Endothelial cell of umbilical vein (primary cell): Measurements from ENCODE around the gene SMIM24. TPM values are rescaled to one million over a fixed set of nuclear protein-coding genes. Genes with fewer than 3 reads are reported as not detected.

Experiments used
- BruUV-seq: library from RNA; stranded (reverse); fragments of 400-500 nt; replicated peaks from 2 replicates; lab custom pipeline; 2021; lab: Mats Ljungman, UMichigan
- CTCF ChIA-PET: fragments of 300-600, 350-600 bp; sonication (Branson Sonifier 250); formaldehyde crosslinking; loops from one replicate; lab custom pipeline; 2021; ENCODE audit warnings: antibody characterized with exemption, inconsistent platforms; lab: Charles Lee
- POLR2A ChIA-PET: fragments of 300-600, 350-600 bp; sonication (Branson Sonifier 250); formaldehyde crosslinking; loops from one replicate; lab custom pipeline; 2021; ENCODE audit warnings: antibody characterized with exemption, inconsistent platforms; lab: Charles Lee
- DNase-seq: peaks from one replicate; pipeline ENCODE4 v3.0.0-alpha.2; 2011; ENCODE audit warnings: low read depth, low spot score
- FAIRE-seq: peaks from 2 replicates; lab custom pipeline; 2011; peaks lifted over from hg19 to GRCh38; lab: Jason Lieb, UNC
- H2AFZ ChIP-seq: 2 replicates; pipeline ENCODE4 v1.6.0; 2012; ENCODE audit warnings: low read depth, low read length, control low read depth, inconsistent platforms
- H3K27ac ChIP-seq: 2 replicates; pipeline ENCODE4 v1.5.1; 2011; ENCODE audit warnings: low read depth, mild to moderate bottlenecking, control low read depth, low read length, moderate library complexity; ENCODE audit not compliant: insufficient read depth
- H3K27me3 ChIP-seq, 2 experiments: 2 replicates each; pipeline versions ENCODE4 v1.6.0 to v1.6.1; 2011; ENCODE audit warnings: low read length in 2 of 2, mixed read lengths in 1 of 2; ENCODE audit not compliant: control insufficient read depth in 2 of 2, insufficient read depth in 2 of 2
- H3K36me3 ChIP-seq, 2 experiments: 2 replicates in 1 of 2; 3 replicates in 1 of 2; pipeline ENCODE4 v1.5.1; 2011; ENCODE audit warnings: low read length in 2 of 2, mild to moderate bottlenecking in 1 of 2, moderate library complexity in 1 of 2; ENCODE audit not compliant: control insufficient read depth in 2 of 2, insufficient read depth in 2 of 2; ENCODE audit errors: extremely low read depth in 1 of 2
- H3K4me1 ChIP-seq: 3 replicates; pipeline ENCODE4 v1.5.1; 2011; ENCODE audit warnings: mild to moderate bottlenecking, low read length; ENCODE audit not compliant: control insufficient read depth, insufficient read depth; ENCODE audit errors: extremely low read depth
- H3K4me2 ChIP-seq: 2 replicates; pipeline ENCODE4 v1.6.1; 2011; ENCODE audit warnings: low read length, control low read depth, mixed read lengths; ENCODE audit not compliant: insufficient read depth
- H3K4me3 ChIP-seq, 3 experiments: fragments of 200-600 bp in 1 of 3; sonication (generic), shearing (Covaris generic) in 1 of 3; replicated peaks in 1 of 3; 2 replicates each; pipeline ENCODE4 v1.5.1; 2011 to 2016; ENCODE audit warnings: control low read depth in 3 of 3, low read length in 3 of 3, mild to moderate bottlenecking in 2 of 3, inconsistent platforms in 1 of 3, low read depth in 1 of 3, moderate library complexity in 1 of 3; ENCODE audit not compliant: insufficient read depth in 1 of 3
- H3K79me2 ChIP-seq: 2 replicates; pipeline ENCODE4 v1.6.0; 2012; ENCODE audit warnings: low read length, inconsistent platforms; ENCODE audit not compliant: control insufficient read depth, insufficient read depth
- H3K9ac ChIP-seq: replicated peaks from 2 replicates; pipeline ENCODE3; 2011; ENCODE audit warnings: low read length, control low read depth; ENCODE audit not compliant: insufficient read depth; ENCODE audit errors: extremely low read depth
- H3K9me1 ChIP-seq: replicated peaks from 3 replicates; pipeline ENCODE4 v1.6.0; 2011; ENCODE audit warnings: mild to moderate bottlenecking, low read length; ENCODE audit not compliant: control insufficient read depth, insufficient read depth; ENCODE audit errors: extremely low read depth
- H3K9me3 ChIP-seq: replicated peaks from 2 replicates; pipeline ENCODE4 v1.5.1; 2012; ENCODE audit warnings: low read length, inconsistent platforms; ENCODE audit not compliant: control insufficient read depth, insufficient read depth
- H4K20me1 ChIP-seq: replicated peaks from 2 replicates; pipeline ENCODE3; 2011; ENCODE audit warnings: mild to moderate bottlenecking, low read length; ENCODE audit not compliant: control insufficient read depth, insufficient read depth; ENCODE audit errors: extremely low read depth
- CTCF ChIP-seq, 2 donors: IDR thresholded peaks; 1 replicate in 1 of 2; 2 replicates in 1 of 2; pipeline ENCODE4 v1.5.1; 2011; ENCODE audit warnings: low read length in 2 of 2, mild to moderate bottlenecking in 2 of 2, moderate library complexity in 2 of 2, control low read depth in 1 of 2, inconsistent platforms in 1 of 2, low read depth in 1 of 2; ENCODE audit not compliant: insufficient read depth in 1 of 2; ENCODE audit errors: extremely low read depth in 1 of 2
- EZH2 ChIP-seq: IDR thresholded peaks from 2 replicates; pipeline ENCODE4 v1.6.1; 2012; ENCODE audit warnings: borderline replicate concordance, low read depth, mild to moderate bottlenecking, moderate library complexity, low read length, inconsistent platforms; ENCODE audit not compliant: severe bottlenecking
- FOS ChIP-seq: IDR thresholded peaks from 2 replicates; pipeline ENCODE4 v1.6.1; 2011; ENCODE audit warnings: mild to moderate bottlenecking, low read length, moderate library complexity, borderline replicate concordance; ENCODE audit not compliant: insufficient read depth
- MYC ChIP-seq: IDR thresholded peaks from one replicate; pipeline ENCODE4 v1.6.1; 2011; ENCODE audit warnings: mild to moderate bottlenecking, low read depth, low read length
- dilution Hi-C: fragments of 300-500 bp; cut with MboI; formaldehyde crosslinking; loops from one replicate; pipeline ENCODE4 v1.15.0; 2019; ENCODE audit warnings: low sequenced_read_pairs; ENCODE audit not compliant: extremely low pct_ligation_motif_present
- intact Hi-C: fragments of 100-400 bp; cut with micrococcal nuclease; formaldehyde crosslinking; loops from one replicate; pipeline ENCODE4 v1.10.0; 2022
- polyA plus RNA-seq, 4 experiments: library from polyadenylated mRNA; depleted of rRNA in 3 of 4; stranded (reverse) in 3 of 4; unstranded in 1 of 4; fragments of >200 nt; gene quantifications; 2 replicates each; pipeline versions ENCODE4 v1.2.1 to v1.2.3, GENCODE V29; 2011 to 2012; ENCODE audit warnings: missing spikeins in 1 of 4
- total RNA-seq: library from RNA; stranded (reverse); gene quantifications from 2 replicates; pipeline ENCODE4 v1.2.3, GENCODE V29; 2021

The SMIM24 gene
- total and polyA plus RNA-seq, 2 donors (not counting 3 experiments of a cell fraction or from before 2014, with no cell fraction given): not detected

GRCh38 chr19:3481241-3482090 is 1.1 kb upstream of the SMIM24 start:
- TF ChIP-seq EZH2 (peak; percentile 57), MYC (no peak), FOS (no peak), CTCF (IDR thresholded peaks at IDR 0.05; ENCODE audit: extremely low read depth in 1 of 2, insufficient read depth in 1 of 2, low read depth in 1 of 2, low read length in 2 of 2) (no peak)
- no peaks in the 10 kb centered on the region for H3K4me1 ChIP-seq
- no peaks in the 10 kb centered on the region for H3K9me1 ChIP-seq
- no peaks in the 10 kb centered on the region for H3K36me3 ChIP-seq
- no peaks in the 10 kb centered on the region for H4K20me1 ChIP-seq
- H2AFZ ChIP-seq: no peak overlapping the region
- H3K9me3 ChIP-seq: no peaks in the 10 kb centered on the region
- H3K4me3 ChIP-seq: no peak overlapping the region
- H3K27ac ChIP-seq: no peak overlapping the region
- POLR2A ChIA-PET: no interaction called here
- dilution Hi-C loops (no loop called here), intact Hi-C loops (no loop called here)
- H3K79me2 ChIP-seq: no peaks in the 10 kb centered on the region
- H3K27me3 ChIP-seq: peaks cover 3 to 11% of the 10 kb centered on the region in 2 experiments
- no peak for DNase-seq
- no TSS peak for BruUV-seq
- CTCF ChIA-PET: interaction anchor here (1.1 to 6.2 kb wide), 4 partner anchors 9 to 178 kb away, joined by 5 to 147 read pairs (median 24); no protein-coding TSS in a partner anchor
- H3K4me2 ChIP-seq: no peak overlapping the region
- no peak overlapping the region for H3K9ac ChIP-seq
- FAIRE-seq: no peak
